Mesothelial cell of epicardium (in vitro differentiated cells): ENCODE data around the gene RPUSD4. TPM values are rescaled to one million over a fixed set of nuclear protein-coding genes. Genes with fewer than 3 reads are reported as not detected.

Experiments used
- DNase-seq, 2 experiments: peaks; one replicate each; pipeline ENCODE4 v3.0.0; 2021; ENCODE audit warnings: low spot score in 2 of 2; ENCODE audit not compliant: unreplicated experiment in 2 of 2
- H3K27ac Mint-ChIP-seq: 2 replicates; pipeline ENCODE4 v1.8.0; 2021; ENCODE audit warnings: mixed read lengths
- H3K27me3 Mint-ChIP-seq: 2 replicates; pipeline ENCODE4 v1.8.0; 2021; ENCODE audit warnings: low read depth, mixed read lengths
- H3K36me3 Mint-ChIP-seq: 2 replicates; pipeline ENCODE4 v1.8.0; 2021; ENCODE audit warnings: mixed read lengths
- H3K4me1 Mint-ChIP-seq: 2 replicates; pipeline ENCODE4 v1.8.0; 2021; ENCODE audit warnings: mixed read lengths
- H3K4me3 Mint-ChIP-seq: 2 replicates; pipeline ENCODE4 v1.8.0; 2021; ENCODE audit warnings: mild to moderate bottlenecking, moderate library complexity, mixed read lengths
- H3K9me3 Mint-ChIP-seq: 2 replicates; pipeline ENCODE4 v1.8.0; 2021; ENCODE audit warnings: mixed read lengths
- total RNA-seq: library from RNA; stranded (reverse); gene quantifications from 3 replicates; pipeline ENCODE4 v1.2.1, GENCODE V29; 2021
- TF ChIP-seq, protein P1 (sequence below): fragments of 200-600 bp; sonication (generic); IDR thresholded peaks from one replicate; pipeline ENCODE4 v1.5.0; 2021; ENCODE audit warnings: antibody characterized with exemption; ENCODE audit not compliant: unreplicated experiment

The RPUSD4 gene
- total RNA-seq, 1 donor from 2014 or later, result 41.6 TPM

DNA sequence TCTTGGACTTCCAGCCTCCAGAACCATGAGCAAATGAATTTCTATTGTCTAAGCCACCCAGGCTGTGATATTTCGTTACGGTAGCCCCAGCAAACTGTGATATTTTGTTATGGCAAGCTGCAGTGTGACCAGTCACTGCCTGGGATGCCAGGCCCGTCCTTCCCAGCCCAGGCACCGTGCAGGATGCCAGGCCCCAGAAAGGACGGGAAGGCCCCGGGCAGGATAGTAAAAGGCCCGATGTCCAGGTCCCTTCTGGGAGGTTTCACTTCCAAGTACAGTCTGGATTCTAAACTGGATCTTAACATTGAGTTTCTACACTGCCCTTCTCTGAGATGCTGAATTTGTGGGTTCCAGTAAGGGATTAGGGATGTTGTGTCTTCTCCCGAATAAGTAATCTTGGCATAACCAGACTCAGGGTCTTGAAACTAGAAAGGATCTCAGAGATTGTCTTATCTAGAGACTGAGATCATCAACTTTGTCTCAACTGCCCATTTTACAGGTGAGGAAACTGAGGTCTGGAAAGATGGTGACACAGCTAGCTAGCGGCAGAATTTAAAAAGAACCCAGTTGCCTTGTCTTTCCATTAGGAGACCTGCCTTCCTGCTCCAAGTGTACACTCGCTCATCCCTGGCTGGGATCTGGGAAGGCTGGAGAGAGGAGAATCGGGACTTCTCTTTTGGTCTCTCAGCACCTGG, 19.9 kb downstream of the RPUSD4 start:
- H3K36me3 Mint-ChIP-seq, result peaks cover 40% of the 10 kb centered on the region
- peaks cover 26% of the 10 kb centered on the region for H3K4me1 Mint-ChIP-seq
- H3K27ac Mint-ChIP-seq, result no peak overlapping the region
- no peak overlapping the region for H3K4me3 Mint-ChIP-seq
- no peaks in the 10 kb centered on the region for H3K27me3 Mint-ChIP-seq
- no peak for DNase-seq
- H3K9me3 Mint-ChIP-seq, result peaks cover 8% of the 10 kb centered on the region
- TF ChIP-seq, protein P1, sequence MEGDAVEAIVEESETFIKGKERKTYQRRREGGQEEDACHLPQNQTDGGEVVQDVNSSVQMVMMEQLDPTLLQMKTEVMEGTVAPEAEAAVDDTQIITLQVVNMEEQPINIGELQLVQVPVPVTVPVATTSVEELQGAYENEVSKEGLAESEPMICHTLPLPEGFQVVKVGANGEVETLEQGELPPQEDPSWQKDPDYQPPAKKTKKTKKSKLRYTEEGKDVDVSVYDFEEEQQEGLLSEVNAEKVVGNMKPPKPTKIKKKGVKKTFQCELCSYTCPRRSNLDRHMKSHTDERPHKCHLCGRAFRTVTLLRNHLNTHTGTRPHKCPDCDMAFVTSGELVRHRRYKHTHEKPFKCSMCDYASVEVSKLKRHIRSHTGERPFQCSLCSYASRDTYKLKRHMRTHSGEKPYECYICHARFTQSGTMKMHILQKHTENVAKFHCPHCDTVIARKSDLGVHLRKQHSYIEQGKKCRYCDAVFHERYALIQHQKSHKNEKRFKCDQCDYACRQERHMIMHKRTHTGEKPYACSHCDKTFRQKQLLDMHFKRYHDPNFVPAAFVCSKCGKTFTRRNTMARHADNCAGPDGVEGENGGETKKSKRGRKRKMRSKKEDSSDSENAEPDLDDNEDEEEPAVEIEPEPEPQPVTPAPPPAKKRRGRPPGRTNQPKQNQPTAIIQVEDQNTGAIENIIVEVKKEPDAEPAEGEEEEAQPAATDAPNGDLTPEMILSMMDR, result no peak

DNA sequence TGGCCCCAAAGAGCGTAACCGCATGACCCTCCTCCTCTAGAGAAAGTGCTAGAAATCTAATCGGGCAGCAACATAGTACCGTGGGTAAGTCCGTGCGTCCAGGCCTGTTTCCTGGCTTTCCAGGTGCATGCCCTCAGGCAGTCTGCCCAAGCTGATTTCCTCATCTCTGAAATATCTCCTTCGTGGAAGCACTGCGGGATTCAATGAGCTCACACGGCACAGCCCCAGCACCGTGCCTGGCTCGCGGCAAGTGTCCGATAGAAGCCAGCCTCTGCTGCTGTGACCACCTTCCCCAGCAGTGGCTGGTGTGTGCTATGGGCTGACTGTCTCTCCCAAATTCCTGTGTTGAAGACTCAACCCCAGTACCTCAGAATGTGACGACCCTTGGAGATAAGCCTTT, 20.7 kb downstream of the RPUSD4 start:
- DNase-seq, result no peak
- Mint-ChIP-seq H3K27me3 (no peaks in the 10 kb centered on the region), H3K27ac (peak overlapping the region; percentile 45), H3K4me1 (peaks cover 26% of the 10 kb centered on the region), H3K4me3 (no peak overlapping the region), H3K9me3 (peaks cover 5% of the 10 kb centered on the region), H3K36me3 (peaks cover 34% of the 10 kb centered on the region)
- TF ChIP-seq, protein P1, result no peak

DNA sequence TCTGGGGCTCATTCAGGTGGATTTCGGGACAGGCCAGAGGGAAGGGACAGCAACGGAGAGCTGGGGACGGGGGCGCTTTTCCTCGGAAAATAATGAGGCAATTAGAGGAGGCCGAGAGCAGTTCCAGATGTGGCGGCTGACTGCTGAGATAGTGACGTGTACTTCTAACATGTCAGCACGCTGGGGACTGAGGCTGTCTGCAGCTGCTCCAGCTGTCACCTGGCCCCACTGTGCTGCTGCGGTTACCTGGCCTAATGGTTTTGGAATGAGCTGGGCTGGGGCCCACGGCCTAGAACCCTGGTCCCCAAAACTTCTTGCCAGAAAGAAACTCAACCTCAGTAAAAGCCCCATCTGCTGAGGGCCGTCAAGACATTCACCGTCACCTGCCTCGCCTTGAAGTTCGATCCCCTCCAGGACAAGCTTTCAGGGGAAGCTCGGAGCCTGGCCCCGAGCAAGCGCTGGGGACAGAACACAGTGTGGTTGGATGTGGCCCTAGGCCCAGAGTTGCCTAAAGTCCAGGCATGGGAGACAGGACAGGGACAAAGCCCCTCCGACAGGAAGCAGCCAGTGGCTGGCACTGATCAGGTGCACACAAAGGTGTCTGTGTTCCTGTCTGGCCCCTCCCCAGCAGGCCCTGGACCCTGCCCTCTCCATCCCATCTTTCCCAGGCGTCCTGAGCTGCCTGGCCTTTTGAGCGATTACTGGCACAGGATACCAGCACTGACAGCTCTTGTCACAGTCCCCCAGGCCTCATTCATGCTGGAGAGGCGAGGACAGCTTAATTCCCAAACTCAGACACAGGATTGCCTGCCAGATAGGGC, 22.1 kb downstream of the RPUSD4 start:
- Mint-ChIP-seq H3K4me3 (no peak overlapping the region), H3K27me3 (no peaks in the 10 kb centered on the region), H3K4me1 (peaks cover 26% of the 10 kb centered on the region), H3K9me3 (no peaks in the 10 kb centered on the region), H3K36me3 (peaks cover 23% of the 10 kb centered on the region), H3K27ac (no peak overlapping the region)
- TF ChIP-seq, protein P1, result no peak
- no peak for DNase-seq

DNA sequence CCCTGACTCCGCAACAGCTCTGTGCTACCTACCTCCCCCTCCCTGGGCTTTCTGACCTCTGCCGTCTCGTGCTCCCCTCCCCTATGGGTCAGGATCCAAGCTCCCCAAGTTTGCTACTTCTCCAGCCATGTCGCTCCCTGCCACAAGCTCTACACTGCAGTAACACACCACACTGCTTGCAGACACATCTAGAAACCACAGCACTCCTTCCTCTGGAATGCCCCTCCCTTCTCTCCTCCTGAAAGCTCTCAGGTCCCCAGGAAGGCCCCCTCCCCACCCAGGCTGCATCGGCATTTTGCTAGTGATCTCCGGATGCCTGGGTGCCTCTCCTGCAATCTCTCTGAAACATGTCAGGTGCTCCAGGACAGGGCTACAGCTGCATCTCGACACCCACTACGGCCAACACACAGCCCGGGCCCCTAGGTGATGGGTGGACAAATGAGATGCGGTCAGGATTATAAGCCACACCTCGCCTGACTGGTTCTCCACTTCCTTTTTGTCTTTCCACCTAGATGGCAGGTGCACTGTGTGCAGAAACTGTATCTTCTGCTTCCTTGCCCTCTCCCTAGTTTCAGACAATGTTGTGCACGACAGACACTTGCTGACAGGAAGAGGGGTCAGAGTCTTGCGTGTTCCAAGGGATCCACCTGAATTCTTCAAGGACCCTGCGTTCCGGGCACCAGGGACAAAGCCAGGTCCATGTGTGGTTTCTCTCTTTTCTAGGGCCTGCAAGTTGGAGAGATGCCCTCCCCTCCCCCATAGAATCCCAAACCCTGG, 22.9 kb downstream of the RPUSD4 start:
- Mint-ChIP-seq H3K27ac (peak overlapping the region; percentile 38), H3K9me3 (no peaks in the 10 kb centered on the region), H3K4me1 (peaks cover 20% of the 10 kb centered on the region), H3K4me3 (no peak overlapping the region), H3K36me3 (peaks cover 22% of the 10 kb centered on the region), H3K27me3 (no peaks in the 10 kb centered on the region)
- TF ChIP-seq, protein P1, result no peak
- no peak for DNase-seq

DNA sequence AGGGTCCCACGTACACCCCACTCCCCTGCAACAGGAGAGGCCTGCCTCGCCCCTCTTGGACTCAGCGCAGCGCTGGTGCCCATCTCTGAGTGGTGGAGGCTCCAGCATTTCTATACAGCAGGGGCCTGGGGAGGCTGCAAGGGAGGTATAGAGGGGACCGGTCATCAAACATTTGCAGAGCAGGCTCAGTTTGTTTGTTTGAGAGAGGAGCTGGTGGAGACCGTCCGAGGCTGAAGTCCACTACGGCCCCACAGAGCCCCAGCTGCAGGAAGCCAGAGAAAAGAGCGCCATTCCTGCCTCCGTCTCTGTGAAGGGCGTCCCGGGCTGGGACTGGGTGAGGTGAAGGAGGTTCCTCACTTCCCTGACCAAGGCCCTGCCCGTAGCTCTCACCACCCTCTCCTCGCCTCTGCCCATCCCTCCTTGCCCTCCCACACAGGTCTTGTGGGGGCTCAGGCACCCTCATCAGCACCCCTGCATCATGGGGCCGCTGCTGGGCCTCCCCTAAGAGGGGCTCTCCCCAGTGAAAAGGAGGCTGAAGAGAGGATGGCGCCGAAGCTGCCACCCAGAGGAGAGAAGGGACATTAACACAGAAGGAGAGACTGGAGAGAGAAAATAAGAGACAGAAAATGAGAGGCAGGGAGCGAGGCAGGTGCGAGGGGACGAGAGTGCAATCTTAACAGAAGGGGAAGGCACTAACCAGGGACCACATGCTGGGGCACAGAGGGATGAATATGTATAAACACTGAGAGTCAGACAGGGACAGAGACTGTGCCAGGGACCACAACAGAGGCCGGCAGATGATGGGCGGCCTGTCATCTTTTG, 24.5 kb downstream of the RPUSD4 start:
- Mint-ChIP-seq H3K27ac (peak overlapping the region; percentile 59), H3K27me3 (no peaks in the 10 kb centered on the region), H3K4me1 (peaks cover 20% of the 10 kb centered on the region), H3K36me3 (peaks cover 20% of the 10 kb centered on the region), H3K4me3 (no peak overlapping the region), H3K9me3 (no peaks in the 10 kb centered on the region)
- TF ChIP-seq, protein P1, result no peak
- DNase-seq, result no peak
